Mesenchymal stem cell (in vitro differentiated cells and primary cell): Measurements from ENCODE around the gene CCDC38. TPM values are rescaled to one million over a fixed set of nuclear protein-coding genes. Genes with fewer than 3 reads are reported as not detected.
A peak's percentile ranks its signal among the peaks of the same experiment; 100 is the strongest.

Experiments
- DNase-seq: peaks from one replicate; pipeline ENCODE4 v3.0.0-alpha.2; 2013
- H2AFZ ChIP-seq: one replicate; pipeline ENCODE4 v1.6.1; 2013; ENCODE audit warnings: low read depth, mild to moderate bottlenecking, control low read depth, inconsistent platforms, low read length, moderate library complexity
- H2AK5ac ChIP-seq: 2 replicates; pipeline ENCODE4 v1.6.1; 2013; ENCODE audit warnings: low read length, moderate library complexity, mild to moderate bottlenecking, inconsistent platforms; ENCODE audit not compliant: severe bottlenecking
- H2BK120ac ChIP-seq: one replicate; pipeline ENCODE4 v1.6.1; 2013; ENCODE audit warnings: low read depth, mild to moderate bottlenecking, inconsistent platforms, low read length, moderate library complexity
- H2BK12ac ChIP-seq, 2 experiments: one replicate each; pipeline ENCODE4 v1.6.1; 2013; ENCODE audit warnings: inconsistent platforms in 2 of 2, low read length in 2 of 2, mild to moderate bottlenecking in 2 of 2, moderate library complexity in 2 of 2, control low read depth in 1 of 2
- H2BK15ac ChIP-seq: one replicate; pipeline ENCODE4 v1.6.1; 2013; ENCODE audit warnings: mild to moderate bottlenecking, low read depth, inconsistent platforms; ENCODE audit not compliant: poor library complexity, severe bottlenecking
- H2BK5ac ChIP-seq: 2 replicates; pipeline ENCODE4 v1.6.1; 2013; ENCODE audit warnings: low read depth, mild to moderate bottlenecking, low read length, control low read depth, inconsistent platforms; ENCODE audit not compliant: poor library complexity, severe bottlenecking
- H3K14ac ChIP-seq, 2 experiments: one replicate each; pipeline ENCODE4 v1.6.1; 2013; ENCODE audit warnings: inconsistent platforms in 2 of 2, low read length in 2 of 2, control low read depth in 1 of 2, mild to moderate bottlenecking in 1 of 2, moderate library complexity in 1 of 2
- H3K18ac ChIP-seq, 2 experiments: one replicate each; pipeline ENCODE4 v1.6.1; 2013; ENCODE audit warnings: inconsistent platforms in 2 of 2, low read length in 2 of 2, control low read depth in 1 of 2, low read depth in 1 of 2, mild to moderate bottlenecking in 1 of 2
- H3K23ac ChIP-seq, 2 experiments: one replicate each; pipeline ENCODE4 v1.6.1; 2013; ENCODE audit warnings: inconsistent platforms in 2 of 2, low read length in 2 of 2, mild to moderate bottlenecking in 2 of 2, moderate library complexity in 2 of 2, control low read depth in 1 of 2
- H3K27ac ChIP-seq: 2 replicates; pipeline ENCODE4 v1.5.1; 2013; ENCODE audit warnings: mild to moderate bottlenecking, moderate library complexity, low read length, control low read depth, inconsistent platforms; ENCODE audit not compliant: poor library complexity, severe bottlenecking
- H3K27me3 ChIP-seq, 2 experiments: 2 replicates each; pipeline versions ENCODE4 v1.6.1 to v1.7.0; 2013; ENCODE audit warnings: low read length in 2 of 2, mild to moderate bottlenecking in 2 of 2, moderate library complexity in 2 of 2, control low read depth in 1 of 2, inconsistent platforms in 1 of 2; ENCODE audit not compliant: control insufficient read depth in 1 of 2, insufficient read depth in 1 of 2
- H3K36me3 ChIP-seq, 2 experiments: 2 replicates each; pipeline versions ENCODE4 v1.6.1 to v1.7.0; 2013; ENCODE audit warnings: low read length in 2 of 2, control low read depth in 1 of 2, inconsistent platforms in 1 of 2, low read depth in 1 of 2, mild to moderate bottlenecking in 1 of 2; ENCODE audit not compliant: insufficient read depth in 2 of 2, control insufficient read depth in 1 of 2
- H3K4ac ChIP-seq, 2 experiments: one replicate each; pipeline ENCODE4 v1.6.1; 2013; ENCODE audit warnings: inconsistent platforms in 2 of 2, low read length in 2 of 2, mild to moderate bottlenecking in 2 of 2, moderate library complexity in 2 of 2, control low read depth in 1 of 2, low read depth in 1 of 2
- H3K4me1 ChIP-seq: 2 replicates; pipeline ENCODE4 v1.6.1; 2013; ENCODE audit warnings: low read depth, low read length, control low read depth; ENCODE audit not compliant: control insufficient read depth, insufficient read depth
- H3K4me2 ChIP-seq: 2 replicates; pipeline ENCODE4 v1.6.1; 2013; ENCODE audit warnings: low read length, mild to moderate bottlenecking, inconsistent platforms; ENCODE audit not compliant: poor library complexity, severe bottlenecking
- H3K4me3 ChIP-seq, 2 experiments: 2 replicates each; pipeline versions ENCODE4 v1.5.1 to v1.7.0; 2013; ENCODE audit warnings: low read length in 2 of 2, mild to moderate bottlenecking in 2 of 2, control low read depth in 1 of 2, low read depth in 1 of 2; ENCODE audit not compliant: insufficient read depth in 1 of 2
- H3K79me1 ChIP-seq: replicated peaks from 2 replicates; pipeline ENCODE4 v1.6.1; 2013; ENCODE audit warnings: mild to moderate bottlenecking, control low read depth, low read length, inconsistent platforms; ENCODE audit not compliant: poor library complexity, severe bottlenecking
- H3K9ac ChIP-seq: 2 replicates; pipeline ENCODE4 v1.7.0; 2013; ENCODE audit warnings: mild to moderate bottlenecking, low read length, moderate library complexity
- H3K9me3 ChIP-seq: 2 replicates; pipeline ENCODE4 v1.7.0; 2013; ENCODE audit warnings: mild to moderate bottlenecking, low read length; ENCODE audit not compliant: control insufficient read depth
- H4K8ac ChIP-seq: one replicate; pipeline ENCODE4 v1.6.1; 2013; ENCODE audit warnings: inconsistent platforms, mild to moderate bottlenecking, low read length, moderate library complexity
- H4K91ac ChIP-seq: one replicate; pipeline ENCODE4 v1.6.1; 2013; ENCODE audit warnings: mild to moderate bottlenecking, low read length, inconsistent platforms
- WGBS: methylation state at CpG from one replicate; pipeline ENCODE4 v1.1.7; 2013; ENCODE audit warnings: mixed read lengths; 5-methylcytosine and 5-hydroxymethylcytosine counted together
- polyA plus RNA-seq, 2 experiments: library from polyadenylated mRNA; stranded (reverse); fragments of 200-250 nt; gene quantifications; one replicate each; pipeline ENCODE4 v1.2.3, GENCODE V29; 2013

Gene CCDC38
- polyA plus RNA-seq (2013, experiment 1 of 2), result 0.01 TPM
- 0.01 TPM for polyA plus RNA-seq (2013, experiment 2 of 2)

- peak within 1 kb of the TSS; percentile 96 for H4K8ac ChIP-seq
- H2BK5ac ChIP-seq, result peak within 1 kb of the TSS; percentile 49
- peak within 1 kb of the TSS; percentile 80 for H2BK120ac ChIP-seq
- peak within 1 kb of the TSS; percentile 89 for H2BK15ac ChIP-seq
- peak within 1 kb of the TSS; percentile 96 for H3K4me2 ChIP-seq
- H3K23ac ChIP-seq, result no peak within 1 kb of the TSS
- peak within 1 kb of the TSS; percentile 88 for H3K9ac ChIP-seq
- peak within 1 kb of the TSS; percentile 55 for H2AFZ ChIP-seq
- peak within 1 kb of the TSS; percentile 78 for H4K91ac ChIP-seq
- H3K27ac ChIP-seq, result no peak within 1 kb of the TSS
- WGBS, result under 1% methylated on average over 51 of the region's 51 CpGs
- H2AK5ac ChIP-seq, result no peak within 1 kb of the TSS
- H3K27me3 ChIP-seq, result peaks cover 5 to 7% of the 10 kb centered on the region in 2 experiments
- no peaks in the 10 kb centered on the region for H3K9me3 ChIP-seq
- no peaks in the 10 kb centered on the region for H3K79me1 ChIP-seq
- H3K18ac ChIP-seq, result peak within 1 kb of the TSS; percentile 43 to 67
- peak; percentile 68 for DNase-seq
- peak within 1 kb of the TSS in 1 of 2 experiments; percentile 49 for H2BK12ac ChIP-seq
- H3K4me1 ChIP-seq, result peaks cover 6% of the 10 kb centered on the region
- no peak within 1 kb of the TSS for H3K4ac ChIP-seq
- no peak within 1 kb of the TSS for H3K14ac ChIP-seq
- H3K36me3 ChIP-seq, result no peaks in the 10 kb centered on the region
- peak within 1 kb of the TSS; percentile 75 to 84 for H3K4me3 ChIP-seq
Measured at GRCh38 chr12:95942524-95943329, at the start of gene CCDC38. TSS of gene CCDC38 (minus strand) at chr12:95942614. CDS start at chr12:95936509, 6,105 bp downstream.

- Histone ChIP-seq H3K18ac (no peak overlapping the region), H3K23ac (no peak overlapping the region), H3K4ac (no peak overlapping the region), H4K91ac (no peak overlapping the region), H2BK12ac (no peak overlapping the region), H2BK120ac (no peak overlapping the region), H2BK15ac (no peak overlapping the region), H3K27ac (no peak overlapping the region), H4K8ac (no peak overlapping the region), H2AK5ac (no peak overlapping the region), H3K79me1 (no peaks in the 10 kb centered on the region), H3K27me3 (peaks cover 3 to 31% of the 10 kb centered on the region in 2 experiments), H2BK5ac (no peak overlapping the region), H3K4me3 (no peak overlapping the region), H3K4me2 (no peak overlapping the region), H3K4me1 (no peaks in the 10 kb centered on the region), H2AFZ (no peak overlapping the region), H3K14ac (no peak overlapping the region), H3K9me3 (no peaks in the 10 kb centered on the region), H3K36me3 (no peaks in the 10 kb centered on the region), H3K9ac (no peak overlapping the region)
- WGBS, result 88% methylated on average over 6 of the region's 7 CpGs
- no peak for DNase-seq
Measured at GRCh38 chr12:95990136-95990535, 47.7 kb upstream of the CCDC38 start.

GRCh38 chr12:95989504-95990123 lies 47.2 kb upstream of the CCDC38 start:
- no peak overlapping the region for H3K27ac ChIP-seq
- DNase-seq, result no peak
- H2AK5ac ChIP-seq, result no peak overlapping the region
- H3K9me3 ChIP-seq, result no peaks in the 10 kb centered on the region
- no peak overlapping the region for H3K9ac ChIP-seq
- H3K36me3 ChIP-seq, result no peaks in the 10 kb centered on the region
- no peak overlapping the region for H4K91ac ChIP-seq
- H2BK120ac ChIP-seq, result no peak overlapping the region
- no peak overlapping the region for H4K8ac ChIP-seq
- no peak overlapping the region for H3K4me3 ChIP-seq
- H3K4me2 ChIP-seq, result no peak overlapping the region
- peaks cover 3 to 31% of the 10 kb centered on the region in 2 experiments for H3K27me3 ChIP-seq
- WGBS, result 76% methylated on average over 3 of the region's 4 CpGs
- H3K14ac ChIP-seq, result no peak overlapping the region
- no peak overlapping the region for H3K18ac ChIP-seq
- no peak overlapping the region for H2BK5ac ChIP-seq
- H2BK12ac ChIP-seq, result no peak overlapping the region
- no peak overlapping the region for H2AFZ ChIP-seq
- no peaks in the 10 kb centered on the region for H3K4me1 ChIP-seq
- no peak overlapping the region for H3K23ac ChIP-seq
- no peak overlapping the region for H3K4ac ChIP-seq
- H3K79me1 ChIP-seq, result no peaks in the 10 kb centered on the region
- no peak overlapping the region for H2BK15ac ChIP-seq

GRCh38 chr12:95988506-95989275 lies 46.3 kb upstream of the CCDC38 start:
- Histone ChIP-seq H3K9me3 (no peaks in the 10 kb centered on the region), H2AFZ (no peak overlapping the region), H2BK15ac (no peak overlapping the region), H3K9ac (no peak overlapping the region), H3K23ac (no peak overlapping the region), H3K18ac (no peak overlapping the region), H2AK5ac (no peak overlapping the region), H3K4me3 (no peak overlapping the region), H3K79me1 (no peaks in the 10 kb centered on the region), H4K91ac (no peak overlapping the region), H2BK120ac (no peak overlapping the region), H2BK12ac (no peak overlapping the region), H3K27me3 (peaks cover 3 to 31% of the 10 kb centered on the region in 2 experiments), H3K27ac (no peak overlapping the region), H3K4me2 (no peak overlapping the region), H4K8ac (no peak overlapping the region), H3K4ac (no peak overlapping the region), H3K4me1 (no peaks in the 10 kb centered on the region), H3K36me3 (no peaks in the 10 kb centered on the region), H2BK5ac (no peak overlapping the region), H3K14ac (no peak overlapping the region)
- DNase-seq, result no peak
- 72% methylated on average over 11 of the region's 11 CpGs for WGBS
